NCI-H524 treated with DMSO at 0.1 percent for 48 hours (cell line): ENCODE data around the gene ATG10.
"Not testable (repeated sequence)": the region's sequence is repeated elsewhere in the genome, so short reads cannot be mapped to it uniquely, and the experiment has no call there.

Experiments used
- DNase-seq: peaks from one replicate; lab custom pipeline; 2025; lab: John Stamatoyannopoulos, UW

The ATG10 gene

GRCh38 chr5:82130602-82131001, 158.8 kb downstream of the ATG10 start:
- DNase-seq = no peak

GRCh38 chr5:82137205-82137604, 165.4 kb downstream of the ATG10 start:
- DNase-seq = no peak

GRCh38 chr5:82139837-82140236, 168.0 kb downstream of the ATG10 start:
- DNase-seq = not testable (repeated sequence)

- DNase-seq = peak; percentile 81
Observed at GRCh38 chr5:82142217-82142841, 170.5 kb downstream of the ATG10 start.

GRCh38 chr5:82142928-82143577, 171.2 kb downstream of the ATG10 start:
- no peak for DNase-seq

- no peak for DNase-seq
Observed at GRCh38 chr5:82147860-82148573, 176.2 kb downstream of the ATG10 start.

- DNase-seq = no peak
Observed at GRCh38 chr5:82149434-82149833, 177.6 kb downstream of the ATG10 start.

- DNase-seq = no peak
Observed at GRCh38 chr5:82150559-82150958, 178.7 kb downstream of the ATG10 start.

GRCh38 chr5:82151204-82151603, 179.4 kb downstream of the ATG10 start:
- peak; percentile 22 for DNase-seq

GRCh38 chr5:82151662-82152061, 179.8 kb downstream of the ATG10 start:
- DNase-seq = peak; percentile 74

GRCh38 chr5:82152978-82153481, 181.2 kb downstream of the ATG10 start:
- no peak for DNase-seq

GRCh38 chr5:82154776-82155175, 183.0 kb downstream of the ATG10 start:
- no peak for DNase-seq

- DNase-seq = no peak
Observed at GRCh38 chr5:82155305-82155704, 183.5 kb downstream of the ATG10 start.

- DNase-seq = peak; percentile 14
Observed at GRCh38 chr5:82156874-82157273, 185.1 kb downstream of the ATG10 start.

GRCh38 chr5:82158755-82159413, 187.1 kb downstream of the ATG10 start:
- DNase-seq = no peak

GRCh38 chr5:82160948-82161347, 189.1 kb downstream of the ATG10 start:
- no peak for DNase-seq

GRCh38 chr5:82162573-82162972, 190.8 kb downstream of the ATG10 start:
- no peak for DNase-seq

GRCh38 chr5:82163452-82164175, 191.8 kb downstream of the ATG10 start:
- no peak for DNase-seq

GRCh38 chr5:82164176-82164976, 192.6 kb downstream of the ATG10 start:
- DNase-seq = no peak

GRCh38 chr5:82164977-82165713, 193.3 kb downstream of the ATG10 start:
- peak; percentile 50 for DNase-seq
